ENCODE measurements around the gene MOB1A. TPM values are rescaled to one million over a fixed set of nuclear protein-coding genes. Genes with fewer than 3 reads are reported as not detected.
"Not testable (repeated sequence)": the region's sequence is repeated elsewhere in the genome, so short reads cannot be mapped to it uniquely, and the experiment has no call there.

MOB1A gene
- total RNA-seq, 1 donor from 2014 or later, result 93.5 TPM

GRCh38 chr2:74216642-74217041 lies 38.0 kb upstream of the MOB1A start:
- Mint-ChIP-seq H3K4me3 (ENCODE audit: low read depth) (no peak overlapping the region), H3K27ac (no peak overlapping the region), H3K9me3 (ENCODE audit: low read depth) (no peaks in the 10 kb centered on the region), H3K4me1 (ENCODE audit: low read depth) (no peaks in the 10 kb centered on the region), H3K36me3 (ENCODE audit: insufficient read depth) (peaks cover 10% of the 10 kb centered on the region), H3K27me3 (no peaks in the 10 kb centered on the region)
- no peak for TF ChIP-seq CTCF (IDR thresholded peaks at IDR 0.05; ENCODE audit: unreplicated experiment)
- no peak for DNase-seq (ENCODE audit: low spot score, unreplicated experiment)

GRCh38 chr2:74215771-74216170 lies 37.1 kb upstream of the MOB1A start:
- not testable (repeated sequence) for H3K27ac Mint-ChIP-seq; H3K4me1 Mint-ChIP-seq (ENCODE audit: low read depth); DNase-seq (ENCODE audit: low spot score, unreplicated experiment); H3K9me3 Mint-ChIP-seq (ENCODE audit: low read depth); H3K4me3 Mint-ChIP-seq (ENCODE audit: low read depth); H3K27me3 Mint-ChIP-seq
- H3K36me3 Mint-ChIP-seq (ENCODE audit: insufficient read depth), result peaks cover 12% of the 10 kb centered on the region

- H3K36me3 Mint-ChIP-seq (ENCODE audit: insufficient read depth), result peaks cover 14% of the 10 kb centered on the region
- no peak overlapping the region for H3K27ac Mint-ChIP-seq
- H3K27me3 Mint-ChIP-seq, result no peaks in the 10 kb centered on the region
- TF ChIP-seq CTCF (IDR thresholded peaks at IDR 0.05; ENCODE audit: unreplicated experiment), result no peak
- no peak overlapping the region for H3K4me3 Mint-ChIP-seq (ENCODE audit: low read depth)
- no peaks in the 10 kb centered on the region for H3K4me1 Mint-ChIP-seq (ENCODE audit: low read depth)
- DNase-seq (ENCODE audit: low spot score, unreplicated experiment), result no peak
- H3K9me3 Mint-ChIP-seq (ENCODE audit: low read depth), result no peaks in the 10 kb centered on the region
These were observed 34.2 kb upstream of the MOB1A start for GRCh38 chr2:74212702-74213410.

GRCh38 chr2:74206180-74206688 lies 27.6 kb upstream of the MOB1A start:
- Mint-ChIP-seq H3K4me3 (ENCODE audit: low read depth) (no peak overlapping the region), H3K4me1 (ENCODE audit: low read depth) (peaks cover under 1% of the 10 kb centered on the region), H3K27ac (no peak overlapping the region), H3K36me3 (ENCODE audit: insufficient read depth) (peaks cover 5% of the 10 kb centered on the region), H3K9me3 (ENCODE audit: low read depth) (no peaks in the 10 kb centered on the region), H3K27me3 (no peaks in the 10 kb centered on the region)
- no peak for TF ChIP-seq CTCF (IDR thresholded peaks at IDR 0.05; ENCODE audit: unreplicated experiment)
- no peak for DNase-seq (ENCODE audit: low spot score, unreplicated experiment)

- Mint-ChIP-seq H3K27ac (no peak overlapping the region), H3K9me3 (ENCODE audit: low read depth) (no peaks in the 10 kb centered on the region), H3K4me1 (ENCODE audit: low read depth) (peaks cover 3% of the 10 kb centered on the region), H3K27me3 (no peaks in the 10 kb centered on the region), H3K4me3 (ENCODE audit: low read depth) (no peak overlapping the region), H3K36me3 (ENCODE audit: insufficient read depth) (peaks cover 5% of the 10 kb centered on the region)
- DNase-seq (ENCODE audit: low spot score, unreplicated experiment), result no peak
- no peak for TF ChIP-seq CTCF (IDR thresholded peaks at IDR 0.05; ENCODE audit: unreplicated experiment)
These were observed 26.9 kb upstream of the MOB1A start for GRCh38 chr2:74205596-74205995.

- Mint-ChIP-seq H3K4me3 (ENCODE audit: low read depth) (no peak overlapping the region), H3K4me1 (ENCODE audit: low read depth) (peaks cover 6% of the 10 kb centered on the region), H3K9me3 (ENCODE audit: low read depth) (no peaks in the 10 kb centered on the region), H3K27me3 (no peaks in the 10 kb centered on the region), H3K36me3 (ENCODE audit: insufficient read depth) (peaks cover 5% of the 10 kb centered on the region), H3K27ac (no peak overlapping the region)
- TF ChIP-seq CTCF (IDR thresholded peaks at IDR 0.05; ENCODE audit: unreplicated experiment), result no peak
- no peak for DNase-seq (ENCODE audit: low spot score, unreplicated experiment)
These were observed 26.4 kb upstream of the MOB1A start for GRCh38 chr2:74205113-74205512.
